HCT116 (cell line): ENCODE results near the gene ENPEP.

Experiments used
- CBX3 ChIP-seq: IDR thresholded peaks from 2 replicates; pipeline ENCODE4 v1.6.1; 2012; ENCODE audit warnings: low read depth
- CTCF ChIP-seq, 3 experiments: fragments of 200-600 bp in 1 of 3; sonication (generic) in 1 of 3; IDR thresholded peaks in 2 of 3; conservative IDR thresholded peaks in 1 of 3; 2 replicates each; pipeline ENCODE4 v1.5.1; 2012 to 2017; ENCODE audit warnings: low read depth in 2 of 3, low read length in 2 of 3, antibody characterized with exemption in 1 of 3, borderline replicate concordance in 1 of 3, control low read depth in 1 of 3, mild to moderate bottlenecking in 1 of 3, mixed read lengths in 1 of 3, mixed run types in 1 of 3, moderate library complexity in 1 of 3; ENCODE audit not compliant: insufficient read depth in 1 of 3
- EZH2 ChIP-seq: fragments of 200-600 bp; sonication (generic); IDR thresholded peaks from 2 replicates; pipeline ENCODE4 v1.6.1; 2017; ENCODE audit warnings: antibody characterized with exemption, mixed run types
- POLR2A ChIP-seq: IDR thresholded peaks from 2 replicates; pipeline ENCODE4 v1.7.0; 2011; ENCODE audit warnings: borderline replicate concordance; ENCODE audit not compliant: insufficient read depth, insufficient read length; ENCODE audit errors: extremely low read depth
- POLR2AphosphoS5 ChIP-seq: IDR thresholded peaks from 2 replicates; pipeline ENCODE4 v1.6.1; 2011; ENCODE audit warnings: mild to moderate bottlenecking, low read depth, low read length, moderate library complexity
- SIN3A ChIP-seq: IDR thresholded peaks from 2 replicates; pipeline ENCODE4 v1.6.1; 2012; ENCODE audit warnings: low read depth
- SRF ChIP-seq: IDR thresholded peaks from 2 replicates; pipeline ENCODE4 v1.6.1; 2012; ENCODE audit warnings: low read depth
- TCF7L2 ChIP-seq: IDR thresholded peaks from 2 replicates; pipeline ENCODE4 v1.7.0; 2011; ENCODE audit warnings: borderline replicate concordance, inconsistent platforms; ENCODE audit not compliant: insufficient read depth, insufficient read length; ENCODE audit errors: extremely low read depth
- YY1 ChIP-seq: IDR thresholded peaks from 2 replicates; pipeline ENCODE4 v1.6.1; 2011; ENCODE audit warnings: low read length, low read depth, moderate library complexity, mild to moderate bottlenecking; ENCODE audit not compliant: insufficient replicate concordance; ENCODE audit errors: extremely low read depth

- TF ChIP-seq POLR2A (no peak), YY1 (no peak), CTCF (IDR thresholded peaks at IDR 0.05 in 2 of 3, conservative IDR thresholded peaks at IDR 0.05 in 1 of 3; ENCODE audit: borderline replicate concordance in 1 of 3, insufficient read depth in 1 of 3, low read depth in 2 of 3, low read length in 2 of 3) (no peak), SIN3A (no peak), POLR2AphosphoS5 (no peak), TCF7L2 (no peak), EZH2 (no peak), SRF (no peak), CBX3 (no peak)
Observed at GRCh38 chr4:110567214-110567613, 91.3 kb downstream of the ENPEP start.
